GM12865 (cell line): ENCODE measurements around the gene CDK5.

Experiments
- DNase-seq: peaks from one replicate; pipeline ENCODE4 v3.0.0; 2010; ENCODE audit warnings: low read depth
- H3K4me3 ChIP-seq: 2 replicates; pipeline ENCODE4 v1.5.1; 2011; ENCODE audit warnings: mild to moderate bottlenecking, low read depth, low read length, control low read depth
- TF ChIP-seq, protein P1 (sequence below): IDR thresholded peaks from 2 replicates; pipeline ENCODE4 v1.5.1; 2011; ENCODE audit warnings: low read length, control low read depth, low read depth, inconsistent platforms; ENCODE audit not compliant: insufficient read depth; ENCODE audit errors: missing control alignments

Gene CDK5

DNA sequence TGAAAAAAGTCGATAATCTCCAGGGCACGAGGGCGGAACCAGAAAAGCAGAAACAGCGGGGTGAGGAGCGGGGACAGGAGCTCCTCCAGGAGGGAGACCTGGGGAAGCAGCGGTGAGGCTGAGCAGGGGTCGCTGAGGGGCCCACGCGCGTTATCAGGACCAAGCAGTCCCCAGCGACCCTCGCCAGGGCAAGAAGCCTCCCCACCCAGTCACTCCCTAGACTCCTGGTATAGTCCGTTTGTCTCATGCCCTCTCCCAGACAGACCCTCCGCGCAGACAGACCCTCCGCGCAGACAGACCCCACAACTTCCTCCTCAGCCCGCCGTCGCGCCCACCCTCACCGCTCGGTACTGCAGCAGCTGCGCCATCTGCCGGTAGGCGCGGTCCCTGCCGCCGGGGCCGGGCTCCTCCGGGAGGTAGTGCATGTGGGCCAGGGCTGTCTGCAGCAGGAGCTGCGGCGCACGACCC is 39.7 kb downstream of the CDK5 start:
- DNase-seq: peak; percentile 51

DNA sequence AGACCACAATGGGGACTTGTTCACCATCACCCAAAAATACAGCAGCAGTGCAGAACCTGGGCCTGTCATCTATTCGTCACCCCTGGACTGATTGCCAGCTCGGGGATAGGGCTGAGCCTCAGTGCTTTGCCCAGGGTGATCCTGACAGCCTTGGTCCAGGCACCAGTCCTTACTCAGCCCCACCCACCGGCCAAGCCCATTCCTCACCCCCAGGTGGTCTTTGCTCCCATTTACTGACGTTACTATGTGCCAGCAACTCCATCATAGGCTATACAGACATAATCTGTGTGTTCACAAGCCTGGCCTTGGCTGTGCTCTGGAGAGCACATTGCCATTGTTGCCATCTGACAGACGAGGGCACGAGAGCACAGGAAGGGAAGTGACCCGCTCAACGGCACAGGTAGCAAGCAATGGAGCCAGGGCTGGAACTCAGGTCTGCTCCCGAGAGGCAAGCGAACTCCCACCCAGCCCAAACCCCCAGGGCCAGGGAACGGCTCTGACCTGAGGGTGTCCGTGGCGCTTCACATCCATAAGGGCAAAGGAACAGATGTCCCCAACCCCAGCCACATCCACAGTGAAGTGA is 40.2 kb downstream of the CDK5 start:
- no peak for DNase-seq
- no peak overlapping the region for H3K4me3 ChIP-seq
- TF ChIP-seq, protein P1, sequence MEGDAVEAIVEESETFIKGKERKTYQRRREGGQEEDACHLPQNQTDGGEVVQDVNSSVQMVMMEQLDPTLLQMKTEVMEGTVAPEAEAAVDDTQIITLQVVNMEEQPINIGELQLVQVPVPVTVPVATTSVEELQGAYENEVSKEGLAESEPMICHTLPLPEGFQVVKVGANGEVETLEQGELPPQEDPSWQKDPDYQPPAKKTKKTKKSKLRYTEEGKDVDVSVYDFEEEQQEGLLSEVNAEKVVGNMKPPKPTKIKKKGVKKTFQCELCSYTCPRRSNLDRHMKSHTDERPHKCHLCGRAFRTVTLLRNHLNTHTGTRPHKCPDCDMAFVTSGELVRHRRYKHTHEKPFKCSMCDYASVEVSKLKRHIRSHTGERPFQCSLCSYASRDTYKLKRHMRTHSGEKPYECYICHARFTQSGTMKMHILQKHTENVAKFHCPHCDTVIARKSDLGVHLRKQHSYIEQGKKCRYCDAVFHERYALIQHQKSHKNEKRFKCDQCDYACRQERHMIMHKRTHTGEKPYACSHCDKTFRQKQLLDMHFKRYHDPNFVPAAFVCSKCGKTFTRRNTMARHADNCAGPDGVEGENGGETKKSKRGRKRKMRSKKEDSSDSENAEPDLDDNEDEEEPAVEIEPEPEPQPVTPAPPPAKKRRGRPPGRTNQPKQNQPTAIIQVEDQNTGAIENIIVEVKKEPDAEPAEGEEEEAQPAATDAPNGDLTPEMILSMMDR: no peak

More for the DNA sequence above, 39.7 kb downstream of the CDK5 start:
- H3K4me3 ChIP-seq: no peak overlapping the region
- TF ChIP-seq, protein P1: peak; percentile 92

DNA sequence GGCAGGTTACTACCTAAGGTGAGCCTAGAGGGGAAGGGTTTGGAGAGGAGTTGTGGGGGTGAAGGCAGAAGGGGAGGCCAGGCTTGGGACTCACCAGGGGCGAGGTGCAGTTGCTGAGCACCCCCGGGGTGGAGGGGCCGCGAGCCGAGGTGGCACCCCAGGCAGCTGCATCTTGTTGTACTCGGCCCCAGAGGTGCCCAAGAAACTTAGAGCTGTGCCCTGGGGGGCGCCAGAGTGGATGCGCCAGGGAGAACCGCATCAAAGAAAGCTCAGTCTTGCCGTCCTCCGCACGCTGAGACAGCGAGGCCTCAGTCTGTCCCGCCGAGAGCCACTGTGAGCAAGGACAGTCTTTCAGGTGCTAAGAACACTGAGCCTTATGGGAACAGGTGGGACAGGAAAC is 40.8 kb downstream of the CDK5 start:
- H3K4me3 ChIP-seq: no peak overlapping the region
- no peak for DNase-seq
- TF ChIP-seq, protein P1: no peak

DNA sequence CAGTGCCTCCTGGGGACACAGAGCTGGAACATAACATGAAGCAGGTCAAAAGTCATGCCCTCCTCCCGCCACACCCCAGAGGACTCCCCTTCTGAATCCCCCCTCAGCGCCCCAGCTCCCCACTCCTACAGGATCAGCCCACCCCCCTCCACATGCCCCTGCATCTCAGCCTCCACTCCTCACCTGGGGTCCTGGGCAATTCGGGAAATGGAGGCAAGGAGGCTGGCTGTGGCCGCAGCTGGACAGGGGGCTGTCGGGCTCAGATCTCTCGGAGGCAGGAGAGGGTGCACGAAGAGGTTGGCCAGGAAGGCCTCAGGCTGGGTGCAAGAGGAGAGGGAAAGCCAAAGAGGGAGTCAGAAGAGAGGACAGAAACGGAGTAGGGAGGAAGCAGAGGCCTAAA is 41.2 kb downstream of the CDK5 start:
- TF ChIP-seq, protein P1: no peak
- DNase-seq: no peak
- no peak overlapping the region for H3K4me3 ChIP-seq

DNA sequence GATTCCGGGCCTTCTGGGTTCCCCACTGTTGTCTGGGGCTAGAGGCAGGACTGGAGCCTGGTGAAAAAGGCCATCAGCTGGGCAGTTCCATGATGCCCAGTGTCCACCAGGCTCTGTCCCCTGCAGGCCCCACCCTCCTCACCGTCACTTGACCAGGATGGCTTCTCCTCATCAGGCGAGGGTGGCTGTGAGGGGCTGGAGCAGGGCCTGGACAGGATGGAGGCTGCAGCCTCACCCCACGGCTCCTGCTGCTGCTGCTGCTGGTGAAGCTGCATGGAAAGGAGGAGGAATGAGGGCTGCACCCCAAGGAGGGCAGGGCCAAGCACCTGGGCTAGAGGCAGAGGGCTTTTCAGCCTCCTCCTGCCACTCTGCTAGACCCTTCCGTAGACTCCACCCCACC is 41.7 kb downstream of the CDK5 start:
- no peak overlapping the region for H3K4me3 ChIP-seq
- DNase-seq: no peak
- TF ChIP-seq, protein P1: no peak

DNA sequence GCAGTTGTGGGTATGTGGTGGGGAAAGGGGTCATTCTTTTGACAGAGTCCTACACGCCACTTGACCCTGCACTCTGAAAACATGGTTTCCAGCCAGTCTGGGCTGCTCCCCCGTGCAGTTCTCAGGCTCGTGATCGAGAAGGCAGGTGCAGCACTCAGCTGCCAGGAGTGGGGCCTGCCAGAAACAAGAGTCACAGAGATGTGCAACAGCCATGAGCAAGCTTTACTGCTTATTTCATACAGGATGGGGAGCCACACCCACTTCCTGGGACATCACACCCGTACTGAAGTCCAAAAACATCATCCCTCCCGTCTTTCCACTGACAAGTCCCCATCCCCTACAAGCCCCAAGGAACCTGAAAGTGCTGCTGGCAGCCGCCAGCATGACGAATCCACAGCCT is 42.7 kb downstream of the CDK5 start:
- DNase-seq: peak; percentile 26
- TF ChIP-seq, protein P1: no peak
- H3K4me3 ChIP-seq: no peak overlapping the region

DNA sequence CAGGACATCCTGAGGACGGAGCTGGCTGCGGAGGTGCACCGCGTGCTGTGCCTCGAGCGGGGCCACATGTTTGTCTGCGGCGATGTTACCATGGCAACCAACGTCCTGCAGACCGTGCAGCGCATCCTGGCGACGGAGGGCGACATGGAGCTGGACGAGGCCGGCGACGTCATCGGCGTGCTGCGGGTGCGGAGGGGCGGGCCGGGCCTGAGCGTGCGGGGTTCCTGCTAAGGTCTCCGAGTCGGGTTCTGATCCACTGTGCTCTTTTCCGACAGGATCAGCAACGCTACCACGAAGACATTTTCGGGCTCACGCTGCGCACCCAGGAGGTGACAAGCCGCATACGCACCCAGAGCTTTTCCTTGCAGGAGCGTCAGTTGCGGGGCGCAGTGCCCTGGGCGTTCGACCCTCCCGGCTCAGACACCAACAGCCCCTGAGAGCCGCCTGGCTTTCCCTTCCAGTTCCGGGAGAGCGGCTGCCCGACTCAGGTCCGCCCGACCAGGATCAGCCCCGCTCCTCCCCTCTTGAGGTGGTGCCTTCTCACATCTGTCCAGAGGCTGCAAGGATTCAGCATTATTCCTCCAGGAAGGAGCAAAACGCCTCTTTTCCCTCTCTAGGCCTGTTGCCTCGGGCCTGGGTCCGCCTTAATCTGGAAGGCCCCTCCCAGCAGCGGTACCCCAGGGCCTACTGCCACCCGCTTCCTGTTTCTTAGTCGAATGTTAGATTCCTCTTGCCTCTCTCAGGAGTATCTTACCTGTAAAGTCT is 43.8 kb downstream of the CDK5 start:
- TF ChIP-seq, protein P1: no peak
- peak; percentile 84 for DNase-seq
- H3K4me3 ChIP-seq: peak overlapping the region; percentile 12
